A549 (cell line): ENCODE measurements around the gene MED12L. TPM values are rescaled to one million over a fixed set of nuclear protein-coding genes. Genes with fewer than 3 reads are reported as not detected.

Experiments used
- ATAC-seq, 2 experiments: fragments of 200-7000 bp in 1 of 2; fragments of >200 bp in 1 of 2; cut with Nextera tagmentation in 1 of 2; cut with Tn5 transposase in 1 of 2; 3 replicates each; pipeline versions ENCODE4 v1.8.0 to v1.9.1; 2018 to 2020; ENCODE audit warnings: mild to moderate bottlenecking in 1 of 2, moderate library complexity in 1 of 2
- CTCF ChIA-PET: fragments of 300-600 bp; sonication (Branson Sonifier 250); formaldehyde crosslinking; extraction: SDS; loops from one replicate; lab custom pipeline; 2021; ENCODE audit warnings: antibody characterized with exemption, inconsistent platforms; lab: Yijun Ruan, JAX
- POLR2A ChIA-PET: fragments of 350-600 bp; formaldehyde crosslinking; extraction: SDS; loops from one replicate; lab custom pipeline; 2021; ENCODE audit warnings: antibody characterized with exemption, inconsistent platforms; lab: Yijun Ruan, JAX
- DNase-seq, 2 experiments: peaks; one replicate each; pipeline versions ENCODE4 v3.0.0 to v3.0.0-alpha.2; 2011 to 2016; ENCODE audit warnings: low read depth in 1 of 2, low spot score in 1 of 2
- FAIRE-seq: peaks from 2 replicates; lab custom pipeline; 2011; peaks lifted over from hg19 to GRCh38; lab: Jason Lieb, UNC
- H3K27ac ChIP-seq, 2 experiments: fragments of >200 bp; sonication (Bioruptor Twin); formaldehyde crosslinking; 3 replicates each; pipeline ENCODE4 v1.5.1; 2016 to 2017
- H3K4me1 ChIP-seq: fragments of >200 bp; sonication (Bioruptor Twin); formaldehyde crosslinking; 3 replicates; pipeline ENCODE4 v1.6.1; 2016
- H3K4me2 ChIP-seq: fragments of >200 bp; sonication (Bioruptor Twin); formaldehyde crosslinking; 3 replicates; pipeline ENCODE4 v1.6.1; 2016
- H3K4me3 ChIP-seq: fragments of >200 bp; sonication (Bioruptor Twin); formaldehyde crosslinking; 3 replicates; pipeline ENCODE4 v1.5.1; 2016
- H3K9me3 ChIP-seq: fragments of >200 bp; sonication (Bioruptor Twin); formaldehyde crosslinking; 3 replicates; pipeline ENCODE4 v1.6.1; 2016
- ATOH8 ChIP-seq: fragments of 250-450 bp; sonication (Bioruptor Pico); IDR thresholded peaks from 2 replicates; pipeline ENCODE4 v1.5.0; 2020; ENCODE audit warnings: low read depth, mild to moderate bottlenecking, moderate library complexity
- CBX2 ChIP-seq: fragments of 200-600 bp; sonication (generic); IDR thresholded peaks from 2 replicates; pipeline ENCODE4 v1.6.1; 2016; ENCODE audit warnings: low read depth, mild to moderate bottlenecking, borderline replicate concordance
- CEBPB ChIP-seq, 2 experiments: fragments of >200 bp in 1 of 2; sonication (Bioruptor Twin) in 1 of 2; formaldehyde crosslinking in 1 of 2; IDR thresholded peaks; 2 replicates each; pipeline ENCODE4 v1.6.1; 2012 to 2016
- CHD2 ChIP-seq: fragments of 150-350 bp; IDR thresholded peaks from 2 replicates; pipeline ENCODE4 v1.6.1; 2014; ENCODE audit warnings: low read length; ENCODE audit not compliant: partially characterized antibody
- EP300 ChIP-seq, 2 experiments: fragments of >200 bp; sonication (Bioruptor Twin); formaldehyde crosslinking; IDR thresholded peaks; 2 replicates in 1 of 2; 3 replicates in 1 of 2; pipeline ENCODE4 v1.6.1; 2016 to 2017
- ESRRA ChIP-seq: fragments of 150-350 bp; IDR thresholded peaks from 2 replicates; pipeline ENCODE4 v1.6.1; 2014; ENCODE audit warnings: mild to moderate bottlenecking, low read length, borderline replicate concordance
- FOXS1 ChIP-seq: fragments of 250-450 bp; sonication (Bioruptor Pico); IDR thresholded peaks from 2 replicates; pipeline ENCODE4 v1.5.0; 2020; ENCODE audit warnings: mild to moderate bottlenecking, moderate library complexity
- GATA3 ChIP-seq: IDR thresholded peaks from 2 replicates; pipeline ENCODE4 v1.6.1; 2012; ENCODE audit warnings: borderline replicate concordance
- HDAC2 ChIP-seq: fragments of 200-600 bp; sonication (generic); IDR thresholded peaks from 2 replicates; pipeline ENCODE4 v1.6.1; 2016
- HEYL ChIP-seq: fragments of 250-450 bp; sonication (Bioruptor Pico); IDR thresholded peaks from 2 replicates; pipeline ENCODE4 v1.8.0; 2021; ENCODE audit warnings: mild to moderate bottlenecking, moderate library complexity
- HOXA7 ChIP-seq: fragments of 250-450 bp; sonication (Bioruptor Pico); IDR thresholded peaks from 2 replicates; pipeline ENCODE4 v1.5.0; 2020; ENCODE audit warnings: mild to moderate bottlenecking, moderate library complexity
- HOXB5 ChIP-seq: fragments of 250-450 bp; sonication (Bioruptor Pico); IDR thresholded peaks from 2 replicates; pipeline ENCODE4 v1.5.0; 2020; ENCODE audit warnings: mild to moderate bottlenecking, moderate library complexity
- JUN ChIP-seq, 2 experiments: fragments of >200 bp; sonication (Bioruptor Twin); formaldehyde crosslinking; IDR thresholded peaks; 2 replicates in 1 of 2; 3 replicates in 1 of 2; pipeline ENCODE4 v1.6.1; 2016 to 2017
- JUNB ChIP-seq: fragments of >200 bp; sonication (Bioruptor Twin); formaldehyde crosslinking; IDR thresholded peaks from 2 replicates; pipeline ENCODE4 v1.6.1; 2016
- MAFK ChIP-seq: fragments of 450-650 bp; IDR thresholded peaks from 2 replicates; pipeline ENCODE4 v1.6.1; 2014; ENCODE audit not compliant: partially characterized antibody
- MAZ ChIP-seq: fragments of 150-350 bp; IDR thresholded peaks from 2 replicates; pipeline ENCODE4 v1.6.1; 2014; ENCODE audit warnings: antibody characterized with exemption, low read depth, low read length, borderline replicate concordance
- MYC ChIP-seq: IDR thresholded peaks from 2 replicates; pipeline ENCODE4 v1.6.1; 2012; ENCODE audit warnings: mild to moderate bottlenecking, inconsistent platforms, low read length, improper control_type of control experiment, borderline replicate concordance
- NFE2L2 ChIP-seq: fragments of 150-350 bp; conservative IDR thresholded peaks from 2 replicates; pipeline ENCODE4 v1.6.1; 2014; ENCODE audit warnings: low read length
- NPAS2 ChIP-seq: fragments of 250-450 bp; sonication (Bioruptor Pico); IDR thresholded peaks from 2 replicates; pipeline ENCODE4 v1.8.0; 2022; ENCODE audit warnings: mild to moderate bottlenecking, moderate library complexity, borderline replicate concordance
- PBX3 ChIP-seq: IDR thresholded peaks from 2 replicates; pipeline ENCODE4 v1.6.1; 2012
- POLR2A ChIP-seq: IDR thresholded peaks from 2 replicates; pipeline ENCODE4 v1.6.1; 2012; ENCODE audit warnings: mild to moderate bottlenecking, low read length
- RAD21 ChIP-seq, 2 experiments: fragments of >200 bp in 1 of 2; sonication (Bioruptor Twin) in 1 of 2; formaldehyde crosslinking in 1 of 2; IDR thresholded peaks in 1 of 2; conservative IDR thresholded peaks in 1 of 2; 2 replicates in 1 of 2; 3 replicates in 1 of 2; pipeline ENCODE4 v1.6.1; 2012 to 2018; ENCODE audit warnings: inconsistent platforms in 1 of 2
- RCOR1 ChIP-seq: fragments of 150-350 bp; IDR thresholded peaks from 2 replicates; pipeline ENCODE4 v1.6.1; 2014; ENCODE audit warnings: antibody characterized with exemption, low read length, low read depth
- RFX5 ChIP-seq: fragments of 450-650 bp; IDR thresholded peaks from 2 replicates; pipeline ENCODE4 v1.7.1; 2014; ENCODE audit warnings: antibody characterized with exemption, mild to moderate bottlenecking, moderate library complexity
- RNF2 ChIP-seq: fragments of 200-600 bp; sonication (generic); IDR thresholded peaks from 2 replicates; pipeline ENCODE4 v1.6.1; 2016; ENCODE audit warnings: low read depth, mild to moderate bottlenecking, antibody characterized with exemption, moderate library complexity, borderline replicate concordance
- SMC3 ChIP-seq: fragments of >200 bp; sonication (Bioruptor Twin); formaldehyde crosslinking; IDR thresholded peaks from 3 replicates; pipeline ENCODE4 v1.6.1; 2018; ENCODE audit warnings: inconsistent platforms
- TFCP2L1 ChIP-seq: fragments of 250-450 bp; sonication (Bioruptor Pico); IDR thresholded peaks from 2 replicates; pipeline ENCODE4 v1.5.0; 2021; ENCODE audit warnings: mild to moderate bottlenecking
- ZFP36 ChIP-seq: fragments of 450-650 bp; IDR thresholded peaks from 2 replicates; pipeline ENCODE4 v1.6.1; 2014; ENCODE audit warnings: borderline replicate concordance; ENCODE audit not compliant: partially characterized antibody
- WGBS: methylation state at CpG from one replicate; pipeline ENCODE4 v1.1.6; 2017; ENCODE audit errors: missing lambda C conversion rate; 5-methylcytosine and 5-hydroxymethylcytosine counted together
- polyA plus RNA-seq, 4 experiments: library from polyadenylated mRNA; depleted of rRNA in 3 of 4; stranded (reverse); fragments of >200 nt; fragmentation: RNase III in 1 of 4; extraction: RNeasy Plus Mini Kit Qiagen cat#74134 plus additional on column Dnase treatment in 1 of 4; gene quantifications; 2 replicates in 3 of 4; 3 replicates in 1 of 4; pipeline ENCODE4 v1.2.3, GENCODE V29; 2011 to 2017
- TF ChIP-seq, protein P1 (sequence below): fragments of 250-450 bp; sonication (Bioruptor Pico); IDR thresholded peaks from 2 replicates; pipeline ENCODE4 v1.5.0; 2021; ENCODE audit warnings: mild to moderate bottlenecking, moderate library complexity, borderline replicate concordance
- TF ChIP-seq, protein P2 (sequence below): fragments of 450-650 bp; IDR thresholded peaks from 2 replicates; pipeline ENCODE4 v1.6.1; 2014; ENCODE audit warnings: antibody characterized with exemption

MED12L gene
- polyA plus RNA-seq, 2 of the 4 experiments (the other 2 are of a cell fraction) = 0.32 to 0.63 TPM

GRCh38 chr3:151123827-151124226, 38.4 kb downstream of the MED12L start:
- H3K4me2 ChIP-seq = no peak overlapping the region
- TF ChIP-seq ESRRA = no peak
- no peak for TF ChIP-seq FOXS1 (CRISPR knock-in tag)
- TF ChIP-seq CBX2 = no peak
- TF ChIP-seq JUNB = no peak
- TF ChIP-seq RNF2 = no peak
- TF ChIP-seq GATA3 = no peak
- TF ChIP-seq TFCP2L1 = no peak
- TF ChIP-seq ZFP36 = no peak
- TF ChIP-seq PBX3 = no peak
- TF ChIP-seq, protein P1, sequence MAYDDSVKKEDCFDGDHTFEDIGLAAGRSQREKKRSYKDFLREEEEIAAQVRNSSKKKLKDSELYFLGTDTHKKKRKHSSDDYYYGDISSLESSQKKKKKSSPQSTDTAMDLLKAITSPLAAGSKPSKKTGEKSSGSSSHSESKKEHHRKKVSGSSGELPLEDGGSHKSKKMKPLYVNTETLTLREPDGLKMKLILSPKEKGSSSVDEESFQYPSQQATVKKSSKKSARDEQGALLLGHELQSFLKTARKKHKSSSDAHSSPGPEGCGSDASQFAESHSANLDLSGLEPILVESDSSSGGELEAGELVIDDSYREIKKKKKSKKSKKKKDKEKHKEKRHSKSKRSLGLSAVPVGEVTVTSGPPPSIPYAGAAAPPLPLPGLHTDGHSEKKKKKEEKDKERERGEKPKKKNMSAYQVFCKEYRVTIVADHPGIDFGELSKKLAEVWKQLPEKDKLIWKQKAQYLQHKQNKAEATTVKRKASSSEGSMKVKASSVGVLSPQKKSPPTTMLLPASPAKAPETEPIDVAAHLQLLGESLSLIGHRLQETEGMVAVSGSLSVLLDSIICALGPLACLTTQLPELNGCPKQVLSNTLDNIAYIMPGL (CRISPR knock-in tag) = no peak
- TF ChIP-seq POLR2A = no peak
- TF ChIP-seq MYC = no peak
- no peak for TF ChIP-seq CHD2
- TF ChIP-seq JUN (IDR thresholded peaks at IDR 0.05) = no peak
- no peak for TF ChIP-seq SMC3
- TF ChIP-seq HOXB5 (CRISPR knock-in tag) = no peak
- TF ChIP-seq EP300 (IDR thresholded peaks at IDR 0.05) = no peak
- TF ChIP-seq RCOR1 = no peak
- FAIRE-seq (no peak), ATAC-seq (no peak), DNase-seq (no peak)
- no peaks in the 10 kb centered on the region for H3K9me3 ChIP-seq
- H3K4me3 ChIP-seq = no peak overlapping the region
- no peaks in the 10 kb centered on the region for H3K4me1 ChIP-seq
- no peak overlapping the region for H3K27ac ChIP-seq
- ChIA-PET CTCF (no interaction called here), POLR2A (no interaction called here)

DNA sequence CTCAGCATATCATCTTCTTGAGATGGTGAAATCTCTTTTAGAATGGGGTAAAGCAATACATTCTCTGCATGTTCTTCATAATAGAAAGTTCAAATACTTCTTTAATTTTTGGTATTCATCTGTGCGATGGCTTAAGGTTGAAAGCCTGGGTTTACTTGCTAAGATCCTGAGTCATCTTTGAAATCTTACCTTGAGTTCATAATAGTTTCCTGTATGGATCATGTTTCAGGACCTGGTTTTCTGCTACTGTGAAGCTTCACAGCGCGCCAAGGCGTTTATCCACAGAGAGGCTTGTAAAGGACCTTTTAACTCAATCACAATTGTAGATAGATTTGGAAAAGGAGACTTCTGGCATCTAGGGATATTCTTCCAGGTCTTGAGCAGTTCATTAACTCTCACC, 39.0 kb downstream of the MED12L start:
- no peak for DNase-seq
- TF ChIP-seq RFX5 (no peak), JUN (IDR thresholded peaks at IDR 0.05) (no peak), ZFP36 (no peak), CHD2 (no peak), NFE2L2 (no peak), MAZ (no peak), HDAC2 (no peak), CBX2 (no peak), JUNB (no peak), ESRRA (no peak), RNF2 (no peak), CEBPB (IDR thresholded peaks at IDR 0.05) (no peak), RAD21 (conservative IDR thresholded peaks at IDR 0.05 in 1 of 2, IDR thresholded peaks at IDR 0.05 in 1 of 2) (no peak), HEYL (CRISPR knock-in tag) (no peak), HOXA7 (CRISPR knock-in tag) (no peak), NPAS2 (CRISPR knock-in tag) (no peak), ATOH8 (CRISPR knock-in tag) (no peak), MAFK (no peak)
- TF ChIP-seq, protein P2, sequence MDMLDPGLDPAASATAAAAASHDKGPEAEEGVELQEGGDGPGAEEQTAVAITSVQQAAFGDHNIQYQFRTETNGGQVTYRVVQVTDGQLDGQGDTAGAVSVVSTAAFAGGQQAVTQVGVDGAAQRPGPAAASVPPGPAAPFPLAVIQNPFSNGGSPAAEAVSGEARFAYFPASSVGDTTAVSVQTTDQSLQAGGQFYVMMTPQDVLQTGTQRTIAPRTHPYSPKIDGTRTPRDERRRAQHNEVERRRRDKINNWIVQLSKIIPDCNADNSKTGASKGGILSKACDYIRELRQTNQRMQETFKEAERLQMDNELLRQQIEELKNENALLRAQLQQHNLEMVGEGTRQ = no peak

More for the DNA sequence above, 39.0 kb downstream of the MED12L start:
- FAIRE-seq (no peak), ATAC-seq (no peak)
- ChIA-PET CTCF (interaction anchor here (1.3 kb wide), 1 partner anchor 38 kb away, joined by 3 read pairs; no protein-coding TSS in a partner anchor), POLR2A (no interaction called here)
- H3K4me3 ChIP-seq = no peak overlapping the region
- H3K4me1 ChIP-seq = no peaks in the 10 kb centered on the region
- H3K4me2 ChIP-seq = no peak overlapping the region
- H3K27ac ChIP-seq = no peak overlapping the region
- 91% methylated on average over 4 of the region's 4 CpGs for WGBS
- H3K9me3 ChIP-seq = no peaks in the 10 kb centered on the region
